ENCODE data around the gene CYP46A1. TPM values are rescaled to one million over a fixed set of nuclear protein-coding genes. Genes with fewer than 3 reads are reported as not detected.

Gene CYP46A1
- total RNA-seq, 1 experiment from 2014 or later: 0.59 TPM

DNA sequence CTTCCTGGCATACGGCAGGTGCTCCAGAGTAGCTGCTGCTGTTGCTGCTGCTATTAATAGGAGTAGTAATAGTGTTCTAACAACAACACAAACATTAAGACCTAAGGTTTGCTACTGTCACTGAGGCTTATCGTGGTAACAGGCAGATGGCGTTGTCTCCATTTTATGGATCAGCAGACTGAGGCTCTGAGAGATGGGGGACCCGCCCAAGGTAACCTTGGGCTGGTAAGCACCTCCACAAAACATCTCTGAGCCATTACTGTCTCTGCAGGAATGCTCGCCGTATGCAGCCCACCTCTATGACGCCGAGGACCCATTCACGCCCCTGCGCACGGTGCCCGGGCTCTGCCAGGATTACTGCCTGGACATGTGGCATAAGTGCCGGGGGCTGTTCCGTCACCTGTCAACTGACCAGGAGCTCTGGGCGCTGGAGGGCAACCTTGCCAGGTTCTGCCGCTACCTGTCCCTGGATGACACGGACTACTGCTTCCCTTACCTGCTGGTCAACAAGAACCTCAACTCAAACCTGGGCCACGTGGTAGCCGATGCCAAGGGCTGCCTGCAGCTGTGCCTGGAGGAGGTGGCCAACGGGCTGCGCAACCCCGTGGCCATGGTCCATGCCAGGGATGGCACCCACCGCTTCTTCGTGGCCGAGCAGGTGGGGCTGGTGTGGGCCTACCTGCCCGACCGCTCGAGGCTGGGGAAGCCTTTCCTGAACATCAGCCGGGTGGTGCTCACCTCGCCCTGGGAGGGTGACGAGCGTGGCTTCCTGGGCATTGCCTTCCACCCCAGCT, 31.9 kb upstream of the CYP46A1 start:
- Histone ChIP-seq H3K27ac (ENCODE audit: insufficient read length, low read depth, low read length) (no peak overlapping the region), H3K79me2 (ENCODE audit: insufficient read depth, low read length) (no peaks in the 10 kb centered on the region), H2AK5ac (ENCODE audit: insufficient read length, low read length) (no peak overlapping the region), H4K8ac (replicated peaks; ENCODE audit: insufficient read length, low read depth, low read length) (no peak overlapping the region), H3K9me3 (ENCODE audit: control insufficient read depth, low read depth, low read length) (no peaks in the 10 kb centered on the region), H3K27me3 (ENCODE audit: insufficient read depth, low read length) (no peaks in the 10 kb centered on the region), H2AFZ (ENCODE audit: low read length) (no peak overlapping the region), H3K4me1 (ENCODE audit: insufficient read depth, low read length) (no peaks in the 10 kb centered on the region), H3K23ac (ENCODE audit: insufficient read length, low read depth, low read length) (no peak overlapping the region), H3K4me2 (ENCODE audit: insufficient read depth, insufficient read length, low read length) (no peak overlapping the region), H4K5ac (ENCODE audit: insufficient read length, low read depth, low read length) (no peak overlapping the region), H3K14ac (ENCODE audit: insufficient read depth, low read length) (no peak overlapping the region), H3K18ac (ENCODE audit: insufficient read length, low read depth, low read length) (no peak overlapping the region), H3K23me2 (ENCODE audit: insufficient read length, low read depth, low read length, poor library complexity, severe bottlenecking) (no peaks in the 10 kb centered on the region), H2BK12ac (ENCODE audit: insufficient read length, low read depth, low read length) (no peak overlapping the region), H2BK5ac (ENCODE audit: insufficient read length, low read length) (no peak overlapping the region), H2BK120ac (ENCODE audit: low read depth, low read length, poor library complexity, severe bottlenecking) (no peak overlapping the region), H4K91ac (ENCODE audit: insufficient read length, low read depth, low read length) (no peak overlapping the region), H4K20me1 (ENCODE audit: control insufficient read depth, insufficient read depth, insufficient read length) (no peaks in the 10 kb centered on the region), H3K4ac (ENCODE audit: low read depth, low read length) (no peak overlapping the region), H3T11ph (ENCODE audit: low read length) (no peak overlapping the region), H3K56ac (ENCODE audit: insufficient read length, low read depth, low read length) (no peak overlapping the region), H2BK15ac (ENCODE audit: low read depth, low read length) (no peak overlapping the region), H3K9ac (ENCODE audit: extremely low read depth, insufficient read length, low read length) (no peak overlapping the region), H2BK20ac (ENCODE audit: low read depth, low read length, poor library complexity, severe bottlenecking) (no peak overlapping the region), H3K79me1 (ENCODE audit: insufficient read depth, low read depth, low read length, poor library complexity, severe bottlenecking) (no peaks in the 10 kb centered on the region)
- Mint-ChIP-seq H3K27me3 (ENCODE audit: low read depth) (peaks cover 9% of the 10 kb centered on the region), H3K27ac (no peak overlapping the region), H3K4me1 (peaks cover 0 to 7% of the 10 kb centered on the region in 2 experiments; a peak in 2 of 4 replicates), H3K9me3 (no peaks in the 10 kb centered on the region), H3K4me3 (no peak overlapping the region), H3K36me3 (ENCODE audit: insufficient read depth in 1 of 3, low read depth in 3 of 3) (no peaks in the 10 kb centered on the region)
- no peak for DNase-seq
- WGBS (ENCODE audit: extremely low coverage, insufficient read length, low lambda C conversion rate): no CpG with 5 or more reads among the region's 32 CpGs
- TF ChIP-seq, protein P1, sequence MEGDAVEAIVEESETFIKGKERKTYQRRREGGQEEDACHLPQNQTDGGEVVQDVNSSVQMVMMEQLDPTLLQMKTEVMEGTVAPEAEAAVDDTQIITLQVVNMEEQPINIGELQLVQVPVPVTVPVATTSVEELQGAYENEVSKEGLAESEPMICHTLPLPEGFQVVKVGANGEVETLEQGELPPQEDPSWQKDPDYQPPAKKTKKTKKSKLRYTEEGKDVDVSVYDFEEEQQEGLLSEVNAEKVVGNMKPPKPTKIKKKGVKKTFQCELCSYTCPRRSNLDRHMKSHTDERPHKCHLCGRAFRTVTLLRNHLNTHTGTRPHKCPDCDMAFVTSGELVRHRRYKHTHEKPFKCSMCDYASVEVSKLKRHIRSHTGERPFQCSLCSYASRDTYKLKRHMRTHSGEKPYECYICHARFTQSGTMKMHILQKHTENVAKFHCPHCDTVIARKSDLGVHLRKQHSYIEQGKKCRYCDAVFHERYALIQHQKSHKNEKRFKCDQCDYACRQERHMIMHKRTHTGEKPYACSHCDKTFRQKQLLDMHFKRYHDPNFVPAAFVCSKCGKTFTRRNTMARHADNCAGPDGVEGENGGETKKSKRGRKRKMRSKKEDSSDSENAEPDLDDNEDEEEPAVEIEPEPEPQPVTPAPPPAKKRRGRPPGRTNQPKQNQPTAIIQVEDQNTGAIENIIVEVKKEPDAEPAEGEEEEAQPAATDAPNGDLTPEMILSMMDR (conservative IDR thresholded peaks at IDR 0.05): no peak

Data from H9 (cell line).